ENCODE measurements around the gene SORL1.

SORL1 gene

DNA sequence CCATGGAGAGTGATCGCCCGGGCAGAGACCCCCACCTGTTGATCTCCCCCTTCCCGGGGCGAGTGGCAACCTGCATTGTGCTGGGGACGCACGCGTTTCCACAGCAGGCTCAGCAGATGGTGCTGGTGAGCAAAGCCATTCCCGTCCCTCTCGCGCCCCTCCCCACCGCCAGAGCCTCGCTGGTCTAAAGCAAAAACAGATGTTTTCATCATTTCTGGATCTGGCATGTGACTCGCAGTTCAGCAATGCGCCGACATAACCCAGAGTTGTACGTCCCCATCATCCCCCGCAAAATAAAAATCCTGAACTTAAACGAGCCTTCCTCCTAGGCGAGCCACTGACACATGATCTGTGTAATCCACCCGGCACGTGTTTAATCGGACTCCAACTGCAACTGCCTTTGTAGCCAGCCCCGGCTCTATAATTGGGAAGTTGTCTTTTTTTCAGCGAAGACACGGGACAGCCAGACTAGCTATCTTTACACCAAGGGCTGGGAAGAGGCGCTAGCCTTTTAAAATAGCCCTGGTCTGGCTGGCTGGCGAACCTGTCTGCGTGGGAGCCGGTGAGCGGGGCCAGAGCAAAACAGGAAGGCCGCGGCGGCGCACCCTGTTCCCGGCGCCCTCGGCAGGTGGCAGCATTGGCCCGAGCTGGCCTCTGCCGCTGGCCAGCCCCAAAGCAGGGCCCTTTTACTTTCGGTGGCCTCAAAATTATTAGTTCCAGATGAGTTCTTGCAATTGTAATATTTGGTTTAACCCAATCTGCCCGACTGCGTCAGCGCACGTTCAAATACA is 203.6 kb downstream of the SORL1 start:
- peak overlapping the region; percentile 61 for H3K4me3 ChIP-seq (ENCODE audit: low read length)
- DNase-seq (ENCODE audit: low read depth): peak; percentile 79
- TF ChIP-seq, protein P1, sequence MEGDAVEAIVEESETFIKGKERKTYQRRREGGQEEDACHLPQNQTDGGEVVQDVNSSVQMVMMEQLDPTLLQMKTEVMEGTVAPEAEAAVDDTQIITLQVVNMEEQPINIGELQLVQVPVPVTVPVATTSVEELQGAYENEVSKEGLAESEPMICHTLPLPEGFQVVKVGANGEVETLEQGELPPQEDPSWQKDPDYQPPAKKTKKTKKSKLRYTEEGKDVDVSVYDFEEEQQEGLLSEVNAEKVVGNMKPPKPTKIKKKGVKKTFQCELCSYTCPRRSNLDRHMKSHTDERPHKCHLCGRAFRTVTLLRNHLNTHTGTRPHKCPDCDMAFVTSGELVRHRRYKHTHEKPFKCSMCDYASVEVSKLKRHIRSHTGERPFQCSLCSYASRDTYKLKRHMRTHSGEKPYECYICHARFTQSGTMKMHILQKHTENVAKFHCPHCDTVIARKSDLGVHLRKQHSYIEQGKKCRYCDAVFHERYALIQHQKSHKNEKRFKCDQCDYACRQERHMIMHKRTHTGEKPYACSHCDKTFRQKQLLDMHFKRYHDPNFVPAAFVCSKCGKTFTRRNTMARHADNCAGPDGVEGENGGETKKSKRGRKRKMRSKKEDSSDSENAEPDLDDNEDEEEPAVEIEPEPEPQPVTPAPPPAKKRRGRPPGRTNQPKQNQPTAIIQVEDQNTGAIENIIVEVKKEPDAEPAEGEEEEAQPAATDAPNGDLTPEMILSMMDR (conservative IDR thresholded peaks at IDR 0.05; ENCODE audit: low read depth, low read length): peak; percentile 90

GRCh38 chr11:121656328-121657090 is 204.4 kb downstream of the SORL1 start:
- no peak for DNase-seq (ENCODE audit: low read depth)
- peak overlapping the region; percentile 15 for H3K4me3 ChIP-seq (ENCODE audit: low read length)
- TF ChIP-seq, protein P1 (conservative IDR thresholded peaks at IDR 0.05; ENCODE audit: low read depth, low read length): no peak

DNA sequence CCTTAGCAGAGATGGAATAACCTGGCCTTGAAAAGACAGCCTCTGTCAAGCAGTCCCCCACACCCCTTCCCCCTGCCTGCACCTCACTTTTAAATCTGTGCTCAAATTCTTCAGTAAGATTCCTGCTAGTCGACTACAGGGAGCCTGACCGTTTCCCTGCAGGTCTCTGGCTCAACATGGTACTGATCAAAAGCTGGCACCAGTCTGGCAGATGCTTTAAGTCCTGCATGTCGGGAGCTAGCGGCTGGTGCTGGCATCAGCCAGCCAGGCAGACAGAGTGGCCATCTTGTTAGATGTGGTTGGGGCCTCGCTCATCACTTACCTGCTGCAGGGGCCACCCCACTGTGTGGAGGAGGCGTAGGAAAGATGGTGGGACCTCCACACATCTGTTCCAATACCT is 205.0 kb downstream of the SORL1 start:
- no peak overlapping the region for H3K4me3 ChIP-seq (ENCODE audit: low read length)
- TF ChIP-seq, protein P1 (conservative IDR thresholded peaks at IDR 0.05; ENCODE audit: low read depth, low read length): no peak
- no peak for DNase-seq (ENCODE audit: low read depth)

DNA sequence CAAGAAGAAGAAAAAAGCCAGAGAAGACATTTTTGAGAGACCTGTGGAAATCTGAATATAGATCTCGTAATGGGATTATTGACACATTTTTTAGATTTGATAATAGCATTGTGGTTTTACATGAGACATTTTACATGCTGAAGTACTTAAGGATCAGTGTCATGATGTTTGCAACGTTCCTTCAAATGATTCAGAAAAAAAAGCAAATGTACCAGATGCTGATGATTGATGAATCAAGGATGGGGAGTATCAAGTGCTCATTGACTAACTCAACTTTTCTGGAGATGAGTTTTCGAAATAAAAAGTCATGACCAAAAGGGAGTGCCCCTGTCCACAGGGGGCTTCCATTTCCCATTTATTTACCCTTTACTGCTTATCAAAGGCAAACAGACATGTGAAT is 207.7 kb downstream of the SORL1 start:
- H3K4me3 ChIP-seq (ENCODE audit: low read length): no peak overlapping the region
- DNase-seq (ENCODE audit: low read depth): no peak
- TF ChIP-seq, protein P1 (conservative IDR thresholded peaks at IDR 0.05; ENCODE audit: low read depth, low read length): no peak

DNA sequence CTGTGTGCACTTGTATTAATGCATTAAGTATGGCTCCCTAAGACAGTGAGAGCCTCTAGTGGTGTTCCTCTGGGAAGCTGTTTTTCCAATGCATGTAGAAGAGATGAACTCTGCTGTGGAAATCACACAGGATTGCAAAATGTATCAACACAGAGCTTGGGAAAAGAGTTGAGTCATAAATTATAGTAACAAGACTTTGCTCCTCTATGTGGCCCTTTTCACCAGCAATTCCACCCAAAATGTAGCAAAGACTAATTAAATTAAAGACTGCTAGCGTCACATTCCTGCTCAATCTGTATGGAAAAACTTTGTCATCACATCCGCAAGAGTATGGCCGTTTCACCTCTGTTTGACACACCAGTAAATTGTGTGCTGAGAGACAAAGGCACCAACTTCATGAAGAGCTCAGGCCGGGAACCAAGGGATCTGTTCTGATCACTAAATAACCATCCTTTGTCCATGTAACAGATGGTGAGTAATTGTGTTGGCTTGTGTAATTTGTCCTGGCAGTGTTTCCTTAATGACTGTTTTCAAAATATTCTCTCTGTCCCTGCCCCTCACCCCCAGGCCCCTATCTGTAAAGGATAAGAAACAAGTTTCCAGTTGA is 209.9 kb downstream of the SORL1 start:
- TF ChIP-seq, protein P1 (conservative IDR thresholded peaks at IDR 0.05; ENCODE audit: low read depth, low read length): no peak
- no peak for DNase-seq (ENCODE audit: low read depth)

DNA sequence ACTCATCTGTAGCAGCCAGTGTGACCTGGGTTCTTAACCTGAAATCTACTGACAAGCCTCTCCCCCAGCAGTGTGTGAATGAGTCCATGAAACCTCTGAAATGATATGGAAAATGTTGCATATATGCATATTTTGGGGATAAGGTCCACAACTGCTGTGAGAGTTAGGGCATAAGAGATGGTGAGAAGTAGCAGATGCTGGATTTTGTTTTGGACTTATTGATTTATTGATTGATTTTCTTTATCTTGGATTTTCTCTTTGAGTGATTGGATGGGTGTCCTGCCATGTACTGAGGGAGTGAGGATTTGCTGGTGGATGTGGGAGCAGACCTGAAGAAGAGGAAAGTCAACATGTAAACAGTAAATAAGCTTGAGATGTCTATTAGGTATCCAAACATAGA is 212.0 kb downstream of the SORL1 start:
- no peak for DNase-seq (ENCODE audit: low read depth)
- TF ChIP-seq, protein P1 (conservative IDR thresholded peaks at IDR 0.05; ENCODE audit: low read depth, low read length): no peak
- no peak overlapping the region for H3K4me3 ChIP-seq (ENCODE audit: low read length)

More for the DNA sequence above, 209.9 kb downstream of the SORL1 start:
- no peak overlapping the region for H3K4me3 ChIP-seq (ENCODE audit: low read length)

Data from retinal pigment epithelial cell (primary cell).